IMR-90 (cell line): ENCODE data around the gene HS6ST2. TPM values are rescaled to one million over a fixed set of nuclear protein-coding genes. Genes with fewer than 3 reads are reported as not detected.

Experiments
- ATAC-seq: fragments of 200-7000 bp; cut with Tn5 transposase; 2 replicates; pipeline ENCODE4 v1.9.1; 2020; ENCODE audit warnings: low read depth, mild to moderate bottlenecking, moderate library complexity
- BruUV-seq: library from RNA; stranded (reverse); fragments of 400-500 nt; replicated peaks from 2 replicates; lab custom pipeline; 2021; lab: Mats Ljungman, UMichigan
- CTCF ChIA-PET: fragments of 300-600 bp; formaldehyde crosslinking; extraction: SDS; loops from one replicate; lab custom pipeline; 2021; ENCODE audit warnings: antibody characterized with exemption; lab: Yijun Ruan, JAX
- POLR2A ChIA-PET: fragments of 300-600 bp; sonication (Branson Sonifier 250); formaldehyde crosslinking; loops from one replicate; lab custom pipeline; 2022; ENCODE audit warnings: antibody characterized with exemption; ENCODE audit not compliant: unreplicated experiment; lab: Charles Lee
- DNase-seq: peaks from one replicate; pipeline ENCODE4 v3.0.0; 2013
- H2AFZ ChIP-seq: replicated peaks from 2 replicates; pipeline ENCODE3; 2013; ENCODE audit warnings: low read length, mild to moderate bottlenecking; ENCODE audit not compliant: poor library complexity
- H2AK5ac ChIP-seq: 2 replicates; pipeline ENCODE4 v1.6.1; 2013; ENCODE audit warnings: low read depth, low read length, inconsistent platforms
- H2AK9ac ChIP-seq: replicated peaks from 2 replicates; pipeline ENCODE3; 2013; ENCODE audit warnings: mild to moderate bottlenecking, low read depth, low read length, moderate library complexity; ENCODE audit not compliant: poor library complexity
- H2BK120ac ChIP-seq: 2 replicates; pipeline ENCODE4 v1.6.1; 2013; ENCODE audit warnings: low read depth, low read length, inconsistent platforms
- H2BK15ac ChIP-seq: 3 replicates; pipeline ENCODE4 v1.6.1; 2013; ENCODE audit warnings: low read depth, low read length, inconsistent platforms
- H2BK20ac ChIP-seq: 2 replicates; pipeline ENCODE4 v1.6.1; 2013; ENCODE audit warnings: low read depth, mild to moderate bottlenecking, inconsistent platforms, low read length, moderate library complexity
- H2BK5ac ChIP-seq: 2 replicates; pipeline ENCODE4 v1.6.1; 2013; ENCODE audit warnings: mild to moderate bottlenecking, low read depth, low read length, inconsistent platforms; ENCODE audit not compliant: poor library complexity, severe bottlenecking
- H3K14ac ChIP-seq: replicated peaks from 2 replicates; pipeline ENCODE4 v1.6.1; 2013; ENCODE audit warnings: low read depth, low read length, inconsistent platforms
- H3K18ac ChIP-seq: 2 replicates; pipeline ENCODE4 v1.6.1; 2013; ENCODE audit warnings: low read depth, low read length, control low read depth
- H3K23ac ChIP-seq: 2 replicates; pipeline ENCODE4 v1.6.1; 2013; ENCODE audit warnings: low read depth, low read length, inconsistent platforms
- H3K27ac ChIP-seq: 2 replicates; pipeline ENCODE4 v1.5.1; 2013; ENCODE audit warnings: mild to moderate bottlenecking, control low read depth, low read length; ENCODE audit not compliant: insufficient read depth
- H3K27me3 ChIP-seq: 2 replicates; pipeline ENCODE4 v1.6.1; 2013; ENCODE audit warnings: low read length; ENCODE audit not compliant: control insufficient read depth, insufficient read depth
- H3K36me3 ChIP-seq: 2 replicates; pipeline ENCODE4 v1.6.1; 2013; ENCODE audit warnings: low read length, mixed read lengths; ENCODE audit not compliant: control insufficient read depth, insufficient read depth
- H3K4ac ChIP-seq: 2 replicates; pipeline ENCODE4 v1.6.1; 2013; ENCODE audit warnings: low read depth, low read length, inconsistent platforms
- H3K4me1 ChIP-seq: 2 replicates; pipeline ENCODE4 v1.6.1; 2013; ENCODE audit warnings: low read length, mixed read lengths; ENCODE audit not compliant: control insufficient read depth, insufficient read depth
- H3K4me2 ChIP-seq: 2 replicates; pipeline ENCODE4 v1.6.1; 2013; ENCODE audit warnings: low read depth, mild to moderate bottlenecking, control low read depth, low read length, moderate library complexity
- H3K4me3 ChIP-seq: 2 replicates; pipeline ENCODE4 v1.5.1; 2013; ENCODE audit warnings: low read depth, mild to moderate bottlenecking, control low read depth, low read length, moderate library complexity; ENCODE audit not compliant: insufficient read depth
- H3K56ac ChIP-seq: 2 replicates; pipeline ENCODE4 v1.6.1; 2013; ENCODE audit warnings: low read length, inconsistent platforms; ENCODE audit not compliant: insufficient read depth; ENCODE audit errors: extremely low read depth
- H3K79me1 ChIP-seq, 2 experiments: 2 replicates each; pipeline ENCODE4 v1.6.1; 2013; ENCODE audit warnings: low read length in 2 of 2, inconsistent platforms in 1 of 2, low read depth in 1 of 2
- H3K9ac ChIP-seq: 2 replicates; pipeline ENCODE4 v1.6.1; 2013; ENCODE audit warnings: low read depth, low read length, control low read depth
- H3K9me1 ChIP-seq: 2 replicates; pipeline ENCODE4 v1.6.1; 2013; ENCODE audit warnings: low read length, inconsistent platforms; ENCODE audit not compliant: insufficient read depth
- H3K9me3 ChIP-seq: 2 replicates; pipeline ENCODE4 v1.6.1; 2013; ENCODE audit warnings: low read length; ENCODE audit not compliant: control insufficient read depth, insufficient read depth
- H4K20me1 ChIP-seq: 2 replicates; pipeline ENCODE4 v1.6.1; 2013; ENCODE audit warnings: low read length, inconsistent platforms; ENCODE audit not compliant: insufficient read depth
- H4K5ac ChIP-seq: 2 replicates; pipeline ENCODE4 v1.6.1; 2013; ENCODE audit warnings: mild to moderate bottlenecking, low read depth, low read length, control low read depth
- H4K8ac ChIP-seq, 2 experiments: 2 replicates each; pipeline ENCODE4 v1.6.1; 2013; ENCODE audit warnings: low read depth in 2 of 2, low read length in 2 of 2, control low read depth in 1 of 2, inconsistent platforms in 1 of 2
- H4K91ac ChIP-seq: 2 replicates; pipeline ENCODE4 v1.6.1; 2013; ENCODE audit warnings: low read depth, low read length, inconsistent platforms; ENCODE audit not compliant: insufficient read depth
- BHLHE40 ChIP-seq: fragments of 150-350 bp; IDR thresholded peaks from 2 replicates; pipeline ENCODE4 v1.6.1; 2016; ENCODE audit warnings: mild to moderate bottlenecking, low read depth, low read length
- CEBPB ChIP-seq: IDR thresholded peaks from 2 replicates; pipeline ENCODE4 v1.6.1; 2012; ENCODE audit warnings: low read depth, low read length, improper control_type of control experiment
- CHD1 ChIP-seq: IDR thresholded peaks from 2 replicates; pipeline ENCODE4 v1.6.1; 2012; ENCODE audit warnings: low read depth, low read length, improper control_type of control experiment
- ELK1 ChIP-seq: fragments of 150-350 bp; IDR thresholded peaks from 2 replicates; pipeline ENCODE4 v1.6.1; 2016; ENCODE audit warnings: low read depth, mild to moderate bottlenecking, low read length, moderate library complexity, borderline replicate concordance
- FOS ChIP-seq: fragments of 150-350 bp; IDR thresholded peaks from 2 replicates; pipeline ENCODE4 v1.6.1; 2016; ENCODE audit warnings: low read depth, low read length
- MAFK ChIP-seq: IDR thresholded peaks from 2 replicates; pipeline ENCODE4 v1.6.1; 2012; ENCODE audit warnings: low read depth, low read length, improper control_type of control experiment
- MAZ ChIP-seq: IDR thresholded peaks from 2 replicates; pipeline ENCODE4 v1.6.1; 2012; ENCODE audit warnings: low read depth, mild to moderate bottlenecking, low read length, improper control_type of control experiment, moderate library complexity, borderline replicate concordance
- MXI1 ChIP-seq: IDR thresholded peaks from 2 replicates; pipeline ENCODE4 v1.6.1; 2012; ENCODE audit warnings: low read depth, mild to moderate bottlenecking, low read length, moderate library complexity, borderline replicate concordance
- NFE2L2 ChIP-seq: fragments of 150-350 bp; IDR thresholded peaks from 2 replicates; pipeline ENCODE4 v1.6.1; 2016; ENCODE audit warnings: low read depth, mild to moderate bottlenecking, low read length
- POLR2A ChIP-seq: IDR thresholded peaks from 2 replicates; pipeline ENCODE4 v1.6.1; 2012; ENCODE audit warnings: mild to moderate bottlenecking, low read depth, low read length
- RAD21 ChIP-seq: IDR thresholded peaks from 2 replicates; pipeline ENCODE4 v1.6.1; 2012; ENCODE audit warnings: low read length, improper control_type of control experiment
- RCOR1 ChIP-seq: IDR thresholded peaks from 2 replicates; pipeline ENCODE4 v1.6.1; 2012; ENCODE audit warnings: mild to moderate bottlenecking, low read length, improper control_type of control experiment; ENCODE audit not compliant: insufficient replicate concordance
- RFX5 ChIP-seq: IDR thresholded peaks from 2 replicates; pipeline ENCODE4 v1.8.0; 2012; ENCODE audit warnings: low read depth, mild to moderate bottlenecking, low read length, moderate library complexity
- SMC3 ChIP-seq: fragments of 150-350 bp; IDR thresholded peaks from 2 replicates; pipeline ENCODE4 v1.6.1; 2016; ENCODE audit warnings: low read depth, mild to moderate bottlenecking, antibody characterized with exemption, low read length, moderate library complexity
- USF2 ChIP-seq: fragments of 150-350 bp; IDR thresholded peaks from 2 replicates; pipeline ENCODE4 v1.6.1; 2017; ENCODE audit warnings: mild to moderate bottlenecking, antibody characterized with exemption, low read length, low read depth
- WGBS, 2 experiments: methylation state at CpG; one replicate each; pipeline versions ENCODE4 v1.1.5 to v1.1.7; 2013; ENCODE audit warnings: missing lambda C conversion rate in 2 of 2; ENCODE audit not compliant: insufficient read length in 1 of 2; ENCODE audit errors: extremely low coverage in 2 of 2; 5-methylcytosine and 5-hydroxymethylcytosine counted together
- dilution Hi-C: fragments of 300-500 bp; cut with HindIII; formaldehyde crosslinking; loops from one replicate; pipeline ENCODE4 v1.14.3; 2018; ENCODE audit warnings: low sequenced_read_pairs; ENCODE audit not compliant: unreplicated experiment
- in situ Hi-C: fragments of 300-500 bp; cut with MboI; formaldehyde crosslinking; loops from 3 replicates; pipeline ENCODE4 v1.14.3; 2019; ENCODE audit warnings: low sequenced_read_pairs, inconsistent platforms, mixed read lengths
- intact Hi-C: fragments of 100-400 bp; cut with micrococcal nuclease; formaldehyde crosslinking; loops from 2 replicates; pipeline ENCODE4 v1.10.0; 2022
- polyA plus RNA-seq, 3 experiments: library from polyadenylated mRNA; depleted of rRNA; stranded (reverse); fragments of >200 nt; gene quantifications; 2 replicates each; pipeline ENCODE4 v1.2.3, GENCODE V29; 2012; ENCODE audit warnings: low replicate concordance in 1 of 3
- total RNA-seq: library from RNA; depleted of rRNA; stranded (reverse); fragments of >200 nt; gene quantifications from 2 replicates; pipeline ENCODE4 v1.2.3, GENCODE V29; 2012
- TF ChIP-seq, protein P1 (sequence below): conservative IDR thresholded peaks from 2 replicates; pipeline ENCODE4 v1.5.1; 2012; ENCODE audit warnings: mild to moderate bottlenecking, low read depth, low read length, improper control_type of control experiment

The HS6ST2 gene
- total and polyA plus RNA-seq, 2 of the 4 experiments (the other 2 are of a cell fraction) = not detected

GRCh38 chrX:132648895-132649294, 309.5 kb downstream of the HS6ST2 start:
- ATAC-seq (no peak; the same call in 1 of the 2 replicates), DNase-seq (peak; percentile 7)
- no peak overlapping the region for H3K4me3 ChIP-seq
- no CpG with 5 or more reads among the region's 3 CpGs for WGBS, 2 experiments
- no peaks in the 10 kb centered on the region for H3K36me3 ChIP-seq
- no peak overlapping the region for H2BK15ac ChIP-seq
- H2AK5ac ChIP-seq = no peak overlapping the region
- H2BK120ac ChIP-seq = no peak overlapping the region
- H3K56ac ChIP-seq = no peak overlapping the region
- no peak overlapping the region for H3K18ac ChIP-seq
- BruUV-seq = no TSS peak
- no peak overlapping the region for H3K9ac ChIP-seq
- H4K5ac ChIP-seq = no peak overlapping the region
- no peak overlapping the region for H3K23ac ChIP-seq
- no peaks in the 10 kb centered on the region for H3K9me1 ChIP-seq
- no peaks in the 10 kb centered on the region for H4K20me1 ChIP-seq
- no peaks in the 10 kb centered on the region for H3K4me1 ChIP-seq
- CTCF ChIA-PET = no interaction called here
- no peak overlapping the region for H3K4me2 ChIP-seq
- H4K8ac ChIP-seq = no peak overlapping the region
- no peaks in the 10 kb centered on the region for H3K79me1 ChIP-seq
- no peak overlapping the region for H4K91ac ChIP-seq
- POLR2A ChIA-PET = no interaction called here
- H2AK9ac ChIP-seq = no peak overlapping the region
- no peak overlapping the region for H2BK20ac ChIP-seq
- TF ChIP-seq CEBPB (no peak), MAZ (no peak), USF2 (no peak), BHLHE40 (no peak), RFX5 (no peak), POLR2A (no peak), RCOR1 (no peak), ELK1 (no peak), SMC3 (no peak), NFE2L2 (no peak), MXI1 (no peak), MAFK (no peak), CHD1 (no peak), FOS (no peak), RAD21 (no peak)
- TF ChIP-seq, protein P1, sequence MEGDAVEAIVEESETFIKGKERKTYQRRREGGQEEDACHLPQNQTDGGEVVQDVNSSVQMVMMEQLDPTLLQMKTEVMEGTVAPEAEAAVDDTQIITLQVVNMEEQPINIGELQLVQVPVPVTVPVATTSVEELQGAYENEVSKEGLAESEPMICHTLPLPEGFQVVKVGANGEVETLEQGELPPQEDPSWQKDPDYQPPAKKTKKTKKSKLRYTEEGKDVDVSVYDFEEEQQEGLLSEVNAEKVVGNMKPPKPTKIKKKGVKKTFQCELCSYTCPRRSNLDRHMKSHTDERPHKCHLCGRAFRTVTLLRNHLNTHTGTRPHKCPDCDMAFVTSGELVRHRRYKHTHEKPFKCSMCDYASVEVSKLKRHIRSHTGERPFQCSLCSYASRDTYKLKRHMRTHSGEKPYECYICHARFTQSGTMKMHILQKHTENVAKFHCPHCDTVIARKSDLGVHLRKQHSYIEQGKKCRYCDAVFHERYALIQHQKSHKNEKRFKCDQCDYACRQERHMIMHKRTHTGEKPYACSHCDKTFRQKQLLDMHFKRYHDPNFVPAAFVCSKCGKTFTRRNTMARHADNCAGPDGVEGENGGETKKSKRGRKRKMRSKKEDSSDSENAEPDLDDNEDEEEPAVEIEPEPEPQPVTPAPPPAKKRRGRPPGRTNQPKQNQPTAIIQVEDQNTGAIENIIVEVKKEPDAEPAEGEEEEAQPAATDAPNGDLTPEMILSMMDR = no peak
- H2BK5ac ChIP-seq = no peak overlapping the region
- no peak overlapping the region for H3K14ac ChIP-seq
- dilution Hi-C loops (no loop called here), intact Hi-C loops (no loop called here), in situ Hi-C loops (loop anchor here (25.0 kb wide), 1 partner anchor 812 kb away; no protein-coding TSS in a partner anchor)
- peaks cover 5% of the 10 kb centered on the region; the same call in 1 of the 2 replicates for H3K27me3 ChIP-seq
- no peaks in the 10 kb centered on the region for H3K9me3 ChIP-seq
- no peak overlapping the region for H3K27ac ChIP-seq
- H2AFZ ChIP-seq = no peak overlapping the region
- no peak overlapping the region for H3K4ac ChIP-seq
